Measurements from ENCODE around the gene THPO. TPM values are rescaled to one million over a fixed set of nuclear protein-coding genes. Genes with fewer than 3 reads are reported as not detected.

Gene THPO
- polyA plus RNA-seq, 1 donor from 2014 or later = 0.14 TPM

DNA sequence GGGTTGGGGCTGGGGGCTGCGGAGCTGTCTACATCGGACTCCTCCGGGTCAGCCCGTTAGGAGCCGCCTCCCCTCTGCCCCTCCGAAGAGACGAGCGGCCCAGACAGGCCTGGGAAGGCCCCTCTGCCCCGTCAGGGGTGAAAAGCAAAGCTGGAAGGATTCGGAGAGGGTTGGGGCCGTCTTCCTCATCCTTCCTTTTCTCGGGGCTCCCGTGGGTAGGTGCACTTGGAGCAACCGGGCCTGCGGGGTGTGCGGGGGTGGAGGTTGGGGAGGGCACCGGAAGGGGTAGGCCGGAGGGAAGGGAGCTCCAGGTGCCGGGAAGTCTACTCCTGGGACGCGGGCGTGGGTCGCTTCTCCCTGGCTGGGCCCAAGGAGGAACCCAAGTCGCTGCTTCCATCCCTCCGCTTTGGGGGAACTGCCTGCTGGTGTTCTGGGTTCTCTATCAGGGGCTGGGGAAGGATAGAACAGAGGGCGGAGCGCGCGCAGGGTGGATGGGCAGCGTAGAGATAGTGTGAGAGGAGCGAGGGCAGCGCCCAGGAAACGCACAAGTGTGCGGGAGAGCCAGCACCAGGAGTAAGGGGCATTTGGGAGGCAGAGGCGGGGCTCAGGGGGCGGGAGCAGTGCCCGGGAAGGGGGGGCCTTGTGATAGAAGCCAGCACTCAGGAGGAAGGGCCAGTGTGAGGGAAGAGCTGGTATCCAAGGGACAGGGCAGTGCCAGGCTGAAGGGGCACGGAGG is 15.9 kb downstream of the THPO start:
- H3K4me3 Mint-ChIP-seq = peak overlapping the region; percentile 92 to 99 (median 94)
- no peaks in the 10 kb centered on the region for H3K36me3 Mint-ChIP-seq

DNA sequence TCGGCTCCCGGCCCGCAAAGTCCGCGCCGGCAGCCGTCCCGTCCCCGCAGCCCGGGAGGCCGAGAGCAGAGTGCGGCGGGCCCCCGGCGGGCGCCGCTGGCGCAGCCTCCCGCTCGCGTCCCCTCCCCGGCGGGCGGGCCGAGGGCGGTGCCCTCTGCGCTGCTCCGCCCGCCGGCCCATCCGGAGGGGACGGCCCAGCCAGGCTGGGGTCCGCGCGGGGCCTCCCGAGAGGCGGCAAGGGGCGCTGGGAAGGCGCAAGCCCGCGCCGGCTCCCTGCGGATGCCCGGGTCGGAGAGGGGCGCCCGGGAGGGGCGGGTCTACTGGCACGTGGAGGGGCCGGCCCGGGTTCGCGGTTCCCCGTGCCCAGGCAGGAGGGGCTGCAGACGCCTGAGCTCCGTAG is 16.5 kb downstream of the THPO start, which contains the start of the genes CLCN2 and POLR2H:
TSS of gene CLCN2 (minus strand) at position 74 of the 400 bp plus-strand sequence. CDS start 126 bp downstream, outside the sequence.
TSS of gene POLR2H (plus strand) at position 179 of the 400 bp plus-strand sequence. CDS start 1,783 bp downstream, outside the sequence.
- peak within 1 kb of the TSS; percentile 92 to 99 (median 95) for H3K4me3 Mint-ChIP-seq
- no peaks in the 10 kb centered on the region for H3K9me3 Mint-ChIP-seq
- no peaks in the 10 kb centered on the region for H3K36me3 Mint-ChIP-seq
- H3K27me3 Mint-ChIP-seq = no peaks in the 10 kb centered on the region
- H3K4me1 Mint-ChIP-seq = peaks cover 11 to 15% (median 12%) of the 10 kb centered on the region in 3 donors
- peak within 1 kb of the TSS; percentile 80 to 98 (median 90) for H3K27ac Mint-ChIP-seq

More for the DNA sequence above, 15.9 kb downstream of the THPO start:
- Mint-ChIP-seq H3K27ac (peak overlapping the region; percentile 80 to 98 (median 90)), H3K4me1 (peaks cover 11 to 15% (median 12%) of the 10 kb centered on the region in 3 donors), H3K27me3 (no peaks in the 10 kb centered on the region), H3K9me3 (no peaks in the 10 kb centered on the region)

DNA sequence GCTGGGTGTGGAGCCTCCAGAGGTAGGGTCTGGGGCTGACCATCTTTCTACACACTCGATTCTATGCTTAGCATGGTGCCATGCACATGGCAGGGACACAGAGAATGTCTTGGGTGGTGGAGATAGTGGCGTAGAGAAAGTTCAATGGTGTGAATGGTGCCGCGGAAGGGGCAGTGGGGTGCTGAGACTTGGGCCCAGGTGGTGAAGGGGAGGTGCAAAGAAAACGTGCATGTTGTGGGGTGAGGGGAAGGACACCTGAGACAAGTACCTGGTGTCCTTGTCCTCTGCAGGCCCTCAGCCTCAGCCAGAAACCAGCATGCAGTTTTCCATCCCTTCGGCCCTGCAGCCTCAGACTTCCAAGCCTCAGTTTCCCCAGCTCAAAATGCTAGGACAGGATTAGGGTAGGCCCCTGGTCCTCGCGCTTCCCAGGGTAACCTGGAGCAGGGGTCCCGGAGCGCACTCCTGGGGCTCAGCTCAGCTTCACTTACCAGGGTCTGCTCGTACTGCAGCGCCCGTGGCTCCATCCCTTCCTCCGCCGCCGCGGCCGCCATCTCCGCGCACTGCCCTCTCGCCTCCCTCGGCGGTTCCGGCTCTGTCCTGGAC is 17.0 kb downstream of the THPO start:
- H3K27me3 Mint-ChIP-seq = no peaks in the 10 kb centered on the region
- H3K4me1 Mint-ChIP-seq = peaks cover 11 to 15% (median 12%) of the 10 kb centered on the region in 3 donors
- no peak overlapping the region for H3K27ac Mint-ChIP-seq
- no peaks in the 10 kb centered on the region for H3K9me3 Mint-ChIP-seq
- H3K36me3 Mint-ChIP-seq = no peaks in the 10 kb centered on the region
- H3K4me3 Mint-ChIP-seq = peak overlapping the region; percentile 66 to 95 (median 84)

DNA sequence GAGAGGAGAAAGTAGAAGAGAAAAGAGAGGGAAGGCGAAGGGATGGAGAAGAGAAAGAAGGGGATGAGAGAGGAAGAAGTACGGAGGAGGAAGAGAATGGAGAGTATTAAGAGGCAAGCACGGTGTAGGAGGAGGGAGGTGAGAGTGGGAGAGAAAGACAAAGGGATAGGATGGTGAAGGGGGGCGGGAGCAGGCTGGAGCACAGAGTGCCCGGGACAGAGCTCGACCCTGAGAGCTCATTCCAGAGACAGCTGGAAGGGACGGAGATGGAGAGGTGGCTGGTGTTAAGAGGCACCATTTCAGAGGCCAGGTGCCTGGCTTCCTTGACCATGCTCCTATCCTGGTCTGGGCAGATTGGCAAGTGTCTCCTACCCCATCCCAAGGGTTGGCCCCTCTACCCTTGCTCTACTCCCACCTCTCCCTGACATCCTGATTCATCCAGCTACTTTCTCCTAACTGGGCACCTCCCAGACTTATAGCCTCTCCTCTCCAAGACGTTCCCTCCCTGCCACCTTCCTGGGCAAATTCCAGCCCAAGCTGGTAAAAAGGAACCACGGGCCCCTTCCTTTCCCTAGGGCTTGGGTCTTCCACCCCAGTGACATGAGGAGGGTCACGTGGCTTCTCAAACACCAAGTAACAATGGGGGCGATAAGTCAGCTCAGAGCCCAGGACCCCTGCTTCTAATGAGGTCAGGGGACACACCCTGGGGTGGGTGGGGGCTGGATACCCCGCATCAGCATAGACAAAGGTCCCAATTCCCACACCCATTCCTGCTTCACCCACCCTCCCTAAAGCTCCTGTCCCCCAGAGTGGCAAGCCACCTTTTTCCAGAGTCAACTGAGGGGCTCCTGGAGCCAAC is 17.7 kb downstream of the THPO start:
- Mint-ChIP-seq H3K36me3 (no peaks in the 10 kb centered on the region), H3K27me3 (no peaks in the 10 kb centered on the region), H3K4me3 (peak overlapping the region; percentile 66 to 95 (median 84)), H3K9me3 (no peaks in the 10 kb centered on the region), H3K27ac (no peak overlapping the region), H3K4me1 (peaks cover 11 to 15% (median 12%) of the 10 kb centered on the region in 3 donors)

DNA sequence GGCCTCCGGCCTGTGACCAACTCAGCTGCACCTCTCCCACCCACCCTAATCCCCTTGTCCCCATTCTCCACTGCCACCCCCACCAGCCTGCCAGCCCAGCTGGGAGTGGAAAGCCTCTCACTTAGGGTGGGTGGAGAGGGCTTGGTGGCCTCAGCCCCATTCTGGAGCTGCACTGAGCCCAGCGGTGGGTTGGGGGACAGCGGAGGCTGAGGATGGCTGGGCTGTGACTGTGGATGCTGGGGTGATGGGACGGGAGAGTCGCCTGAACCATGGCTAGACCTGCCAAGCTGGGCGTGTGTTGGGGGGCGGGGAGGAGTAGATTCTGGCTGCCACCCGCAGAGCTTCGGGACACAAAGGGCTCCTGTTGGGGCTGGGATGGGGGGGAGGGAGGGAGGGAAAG is 18.4 kb downstream of the THPO start:
- peak overlapping the region in 1 of 3 donors; percentile 77 for H3K27ac Mint-ChIP-seq
- H3K27me3 Mint-ChIP-seq = peaks cover 1% of the 10 kb centered on the region
- peak overlapping the region in 1 of 4 donors; percentile 66 for H3K4me3 Mint-ChIP-seq
- H3K36me3 Mint-ChIP-seq = no peaks in the 10 kb centered on the region
- H3K4me1 Mint-ChIP-seq = peaks cover 7 to 9% (median 9%) of the 10 kb centered on the region in 3 donors
- no peaks in the 10 kb centered on the region for H3K9me3 Mint-ChIP-seq

DNA sequence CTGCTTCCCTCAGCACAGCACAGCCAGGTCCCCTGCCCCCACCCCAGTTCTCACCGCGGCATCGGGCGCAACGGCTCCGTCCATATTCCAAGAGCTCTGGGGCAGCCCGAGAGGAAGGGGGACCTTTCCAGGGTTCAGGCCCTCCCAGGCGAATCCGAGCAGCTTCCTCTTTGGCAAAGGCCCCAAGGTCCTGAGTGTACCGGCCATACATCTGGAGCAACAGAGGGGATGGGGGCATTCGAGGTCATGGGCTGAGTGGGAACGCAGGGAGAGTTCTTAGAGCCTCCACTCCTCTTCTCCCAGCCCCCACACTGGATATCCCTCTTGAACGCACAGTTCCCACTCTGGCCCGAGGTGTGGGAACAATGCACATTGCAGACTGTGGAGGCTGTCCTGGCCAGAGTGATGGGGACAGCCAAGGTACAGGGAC is 19.1 kb downstream of the THPO start:
- H3K27me3 Mint-ChIP-seq = peaks cover 1% of the 10 kb centered on the region
- H3K9me3 Mint-ChIP-seq = no peaks in the 10 kb centered on the region
- peaks cover 4 to 6% (median 5%) of the 10 kb centered on the region in 3 donors for H3K4me1 Mint-ChIP-seq
- peak overlapping the region in 1 of 4 donors; percentile 57 for H3K4me3 Mint-ChIP-seq
- H3K36me3 Mint-ChIP-seq = no peaks in the 10 kb centered on the region
- H3K27ac Mint-ChIP-seq = peak overlapping the region in 1 of 3 donors; percentile 77

DNA sequence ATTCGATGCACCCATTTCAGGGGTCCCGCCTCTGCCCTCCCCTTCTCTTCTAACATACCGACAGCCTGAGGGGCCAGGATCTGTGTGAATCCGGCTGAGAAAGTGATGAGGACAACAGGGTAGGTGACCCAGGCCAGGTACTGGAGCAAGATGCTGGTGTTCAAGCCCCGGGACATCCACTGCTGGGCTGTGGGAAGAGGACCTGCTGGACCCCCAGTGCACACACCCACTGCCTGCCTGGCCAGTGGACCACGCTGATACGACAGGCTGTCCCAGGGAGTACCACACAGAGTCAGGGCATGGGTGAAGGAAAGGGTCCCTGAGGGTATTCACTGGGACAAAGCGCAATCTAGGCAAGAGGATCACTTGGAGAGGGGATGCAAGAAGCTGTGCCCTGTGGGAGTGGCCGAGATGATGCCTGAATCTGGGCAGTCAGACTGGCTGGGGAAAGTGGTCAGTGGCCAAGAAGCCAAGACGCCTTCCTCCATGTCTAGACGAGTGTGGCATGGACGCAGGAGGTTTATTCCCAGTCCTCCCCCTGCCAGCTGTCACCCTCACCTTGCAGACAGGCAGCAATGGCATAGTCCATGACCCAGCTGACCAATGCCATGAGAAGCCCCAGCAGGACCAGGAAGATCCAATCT is 19.8 kb downstream of the THPO start:
- Mint-ChIP-seq H3K27ac (no peak overlapping the region), H3K4me1 (peaks cover 2 to 5% (median 4%) of the 10 kb centered on the region in 3 donors), H3K9me3 (no peaks in the 10 kb centered on the region), H3K4me3 (peak overlapping the region in 1 of 4 donors; percentile 57), H3K27me3 (peaks cover 1% of the 10 kb centered on the region), H3K36me3 (no peaks in the 10 kb centered on the region)

DNA sequence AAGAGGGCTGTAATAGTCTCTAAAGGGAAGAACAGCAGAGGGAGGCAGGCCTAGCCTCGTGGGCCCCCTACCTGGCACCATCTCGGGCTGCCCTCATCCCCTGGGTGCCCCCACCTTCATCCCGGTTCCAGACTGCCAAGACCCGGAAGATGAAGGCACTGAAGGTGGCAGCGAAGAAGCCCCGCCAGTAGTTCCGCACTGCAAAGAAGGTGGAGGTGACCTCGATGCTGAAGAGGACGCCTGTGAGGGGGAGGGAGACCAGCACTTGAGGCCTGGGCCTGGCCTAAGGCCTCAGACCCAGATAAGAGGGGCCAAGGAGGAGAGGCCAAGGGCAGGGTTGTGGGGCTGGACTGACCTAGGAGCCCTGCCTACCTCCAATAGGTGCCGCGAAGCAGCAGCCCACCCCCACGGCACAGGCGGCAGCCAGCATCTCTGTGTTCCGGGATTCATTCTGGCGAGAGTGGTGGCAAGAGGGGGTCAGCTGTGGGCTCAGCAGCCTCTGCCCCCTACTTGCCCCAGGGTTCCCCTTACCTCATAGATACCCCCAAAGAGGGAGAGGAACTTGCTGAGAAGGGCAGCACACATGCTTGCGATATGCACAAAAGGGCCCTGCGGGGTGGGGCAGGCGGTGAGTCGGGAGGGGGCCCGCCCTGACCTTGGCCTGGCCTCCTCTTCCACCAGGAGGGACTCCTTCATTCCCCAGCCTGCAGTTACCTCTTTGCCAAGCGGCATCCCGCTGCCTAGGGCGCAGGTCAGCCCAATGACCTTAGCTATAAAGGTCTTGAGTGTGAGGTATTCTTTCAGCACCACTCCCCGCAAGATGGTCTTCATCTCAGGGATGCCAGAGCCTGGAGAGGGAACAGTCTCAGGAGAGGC is 20.5 kb downstream of the THPO start:
- Mint-ChIP-seq H3K4me1 (peaks cover 0 to 4% (median 3%) of the 10 kb centered on the region in 3 donors), H3K36me3 (no peaks in the 10 kb centered on the region), H3K27ac (no peak overlapping the region), H3K9me3 (no peaks in the 10 kb centered on the region), H3K27me3 (peaks cover 1% of the 10 kb centered on the region), H3K4me3 (peak overlapping the region in 1 of 4 donors; percentile 57)

DNA sequence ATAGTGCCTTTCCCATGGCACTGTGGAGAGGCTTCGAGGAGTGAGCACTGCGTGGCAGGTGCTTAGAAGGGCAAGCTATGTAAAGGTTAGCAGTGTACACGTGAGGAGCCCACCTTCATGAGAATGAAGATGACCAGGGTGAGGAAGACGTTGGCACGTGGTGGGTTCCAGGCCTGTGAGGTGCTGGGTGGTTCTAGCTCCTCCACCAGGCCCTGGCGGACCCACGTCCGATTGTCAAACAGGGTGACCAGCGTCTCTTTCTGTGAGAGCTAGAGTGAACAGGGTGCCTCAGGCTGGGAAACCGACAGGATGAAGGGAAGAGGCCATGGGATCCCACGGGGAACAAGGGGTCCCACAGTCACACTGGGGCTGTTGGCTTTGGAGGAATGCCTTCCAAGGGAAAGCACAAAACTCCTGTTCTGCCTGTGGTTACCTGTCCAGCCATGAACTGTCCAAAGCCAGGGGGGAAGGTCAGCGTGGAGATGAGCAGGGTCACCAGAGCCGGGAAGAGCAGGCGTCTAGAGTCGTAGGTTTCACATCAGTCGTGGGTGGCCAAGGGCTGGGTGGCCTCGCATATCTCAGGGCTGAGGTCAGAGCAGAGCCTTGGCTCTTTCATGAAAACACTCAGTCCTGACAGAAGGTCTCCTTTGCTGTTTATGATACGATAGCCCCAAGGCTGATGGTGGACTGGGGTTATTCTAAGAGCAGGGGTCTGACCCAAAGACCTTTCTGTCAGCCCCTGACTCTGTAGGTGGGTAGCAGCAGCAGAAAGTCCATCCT is 22.6 kb downstream of the THPO start:
- Mint-ChIP-seq H3K4me1 (no peaks in the 10 kb centered on the region), H3K27me3 (peaks cover 1% of the 10 kb centered on the region)

DNA sequence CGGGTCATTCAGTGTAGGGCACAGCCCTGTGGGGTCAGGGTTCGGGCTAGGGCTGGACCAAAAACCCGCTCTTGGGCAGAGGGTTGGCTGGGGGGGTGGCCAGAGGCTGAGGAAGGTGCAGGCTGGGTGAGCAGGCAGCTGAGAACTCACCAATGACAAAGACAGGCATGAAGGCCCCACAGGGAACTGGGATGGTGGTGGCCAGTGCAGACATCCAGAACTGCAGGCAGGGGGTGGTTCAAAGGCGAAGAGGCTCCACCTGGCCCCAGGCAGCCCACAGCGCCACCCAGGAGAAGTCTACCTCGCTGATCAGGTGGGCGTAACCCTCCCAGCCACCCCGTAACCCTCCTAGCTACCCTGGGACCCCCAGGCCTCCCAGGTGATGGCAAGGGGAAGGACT is 23.3 kb downstream of the THPO start:
- Mint-ChIP-seq H3K27ac (no peak overlapping the region), H3K4me1 (no peaks in the 10 kb centered on the region), H3K4me3 (no peak overlapping the region), H3K36me3 (peaks cover 2% of the 10 kb centered on the region), H3K9me3 (no peaks in the 10 kb centered on the region), H3K27me3 (peaks cover 1% of the 10 kb centered on the region)

More for the DNA sequence above, 22.6 kb downstream of the THPO start:
- Mint-ChIP-seq H3K4me3 (no peak overlapping the region), H3K27ac (no peak overlapping the region), H3K9me3 (no peaks in the 10 kb centered on the region), H3K36me3 (no peaks in the 10 kb centered on the region)

DNA sequence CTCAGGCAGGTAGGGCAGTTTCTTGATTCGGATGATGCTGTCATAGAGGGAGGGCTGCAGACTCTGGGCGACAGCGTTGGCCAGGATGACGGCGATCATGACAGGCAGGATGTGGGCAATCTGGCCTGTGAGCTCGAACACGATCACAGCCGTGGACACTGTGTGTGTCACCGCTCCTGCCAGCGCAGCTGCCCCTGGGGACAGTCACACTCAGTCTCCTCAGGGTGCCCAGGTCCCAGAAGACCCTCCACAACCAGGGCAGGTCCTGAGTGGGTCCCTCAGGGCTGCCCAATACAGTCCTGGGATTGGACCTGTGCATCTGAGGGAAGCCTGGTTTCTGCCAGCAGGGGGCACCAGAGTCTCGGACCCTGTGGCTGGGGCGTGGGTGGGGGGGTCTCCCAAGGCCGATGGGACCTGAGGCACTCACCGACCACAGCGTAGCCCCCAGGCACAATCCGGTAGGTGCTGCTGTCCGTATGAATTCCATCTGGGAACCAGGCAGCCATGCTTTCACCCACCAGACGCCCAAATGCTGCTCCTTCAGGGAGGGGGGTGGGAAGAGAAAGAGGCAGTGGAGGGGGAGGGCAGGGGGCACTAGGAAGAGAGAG is 23.8 kb downstream of the THPO start:
- Mint-ChIP-seq H3K36me3 (peaks cover 2% of the 10 kb centered on the region), H3K4me1 (no peaks in the 10 kb centered on the region), H3K27ac (no peak overlapping the region), H3K27me3 (peaks cover 1% of the 10 kb centered on the region), H3K4me3 (no peak overlapping the region), H3K9me3 (no peaks in the 10 kb centered on the region)

DNA sequence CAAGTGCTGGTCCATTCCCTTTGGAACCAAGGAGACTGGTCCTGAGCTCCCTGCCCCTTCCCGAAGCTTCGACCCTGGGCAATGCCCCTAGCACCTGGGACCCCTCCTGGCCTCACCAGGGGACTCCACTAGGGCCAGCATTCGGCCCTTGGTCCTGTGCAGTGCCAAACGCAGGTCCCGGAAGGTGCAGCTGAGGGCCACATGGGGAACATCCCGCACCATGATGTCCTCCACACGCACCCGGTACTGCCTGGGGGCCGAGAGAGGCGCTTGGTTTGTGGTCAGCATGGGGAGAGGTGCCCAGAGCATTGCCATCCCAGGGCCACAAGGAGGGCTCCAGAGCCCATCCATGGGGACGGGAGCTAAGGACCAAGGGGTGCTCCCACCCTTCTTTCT is 24.5 kb downstream of the THPO start:
- Mint-ChIP-seq H3K27ac (no peak overlapping the region), H3K36me3 (peaks cover 2% of the 10 kb centered on the region), H3K9me3 (no peaks in the 10 kb centered on the region), H3K27me3 (peaks cover 1% of the 10 kb centered on the region), H3K4me3 (no peak overlapping the region), H3K4me1 (no peaks in the 10 kb centered on the region)

Data from IgD-negative memory B cell (primary cell).